IPS-18c (cell line): Measurements from ENCODE around the gene TBL1X.
"Not testable (repeated sequence)": the region's sequence is repeated elsewhere in the genome, so short reads cannot be mapped to it uniquely, and the experiment has no call there.

Source experiments
- H3K4me3 ChIP-seq: 2 replicates; pipeline ENCODE4 v1.7.0; 2013; ENCODE audit warnings: low read depth, mild to moderate bottlenecking, low read length, moderate library complexity; ENCODE audit not compliant: insufficient read depth
- H3K9me3 ChIP-seq: one replicate; pipeline ENCODE4 v1.6.1; 2013; ENCODE audit warnings: mild to moderate bottlenecking, low read length, moderate library complexity; ENCODE audit not compliant: control insufficient read depth, insufficient read depth

Gene TBL1X

GRCh38 chrX:9456250-9457074, 8.4 kb upstream of the TBL1X start:
- H3K9me3 ChIP-seq = peaks cover 2% of the 10 kb centered on the region
- no peak overlapping the region for H3K4me3 ChIP-seq

- not testable (repeated sequence) for H3K9me3 ChIP-seq, H3K4me3 ChIP-seq
Observed at GRCh38 chrX:9458034-9458433, 6.8 kb upstream of the TBL1X start.

- H3K4me3 ChIP-seq = no peak overlapping the region
- peaks cover 2% of the 10 kb centered on the region for H3K9me3 ChIP-seq
Observed at GRCh38 chrX:9458516-9459078, 6.3 kb upstream of the TBL1X start.

GRCh38 chrX:9459186-9459748, 5.6 kb upstream of the TBL1X start:
- no peak overlapping the region for H3K4me3 ChIP-seq
- peaks cover 5% of the 10 kb centered on the region for H3K9me3 ChIP-seq

GRCh38 chrX:9461087-9461486, 3.8 kb upstream of the TBL1X start:
- Histone ChIP-seq H3K4me3 (no peak overlapping the region), H3K9me3 (peaks cover 6% of the 10 kb centered on the region)

- Histone ChIP-seq H3K4me3 (no peak overlapping the region), H3K9me3 (peaks cover 6% of the 10 kb centered on the region)
Observed at GRCh38 chrX:9462456-9462855, 2.4 kb upstream of the TBL1X start.

- peaks cover 8% of the 10 kb centered on the region for H3K9me3 ChIP-seq
- peak overlapping the region; percentile 58 for H3K4me3 ChIP-seq
Observed at GRCh38 chrX:9465380-9466123, 694 bp downstream of the TBL1X start.

GRCh38 chrX:9466124-9466495, 1.3 kb downstream of the TBL1X start:
- H3K4me3 ChIP-seq = peak overlapping the region; percentile 58
- peaks cover 8% of the 10 kb centered on the region for H3K9me3 ChIP-seq

GRCh38 chrX:9466736-9467135, 1.9 kb downstream of the TBL1X start:
- peak overlapping the region; percentile 58; the same call in 1 of the 2 replicates for H3K4me3 ChIP-seq
- peaks cover 8% of the 10 kb centered on the region for H3K9me3 ChIP-seq

GRCh38 chrX:9467146-9467545, 2.3 kb downstream of the TBL1X start:
- H3K4me3 ChIP-seq = no peak overlapping the region; the same call in 1 of the 2 replicates
- H3K9me3 ChIP-seq = peaks cover 8% of the 10 kb centered on the region

- peaks cover 8% of the 10 kb centered on the region for H3K9me3 ChIP-seq
- no peak overlapping the region for H3K4me3 ChIP-seq
Observed at GRCh38 chrX:9467751-9468150, 2.9 kb downstream of the TBL1X start.

GRCh38 chrX:9471571-9471985, 6.7 kb downstream of the TBL1X start:
- H3K9me3 ChIP-seq = peaks cover 2% of the 10 kb centered on the region
- H3K4me3 ChIP-seq = no peak overlapping the region

- peaks cover 7% of the 10 kb centered on the region for H3K9me3 ChIP-seq
- H3K4me3 ChIP-seq = no peak overlapping the region
Observed at GRCh38 chrX:9473708-9474107, 8.8 kb downstream of the TBL1X start.

GRCh38 chrX:9475417-9475816, 10.6 kb downstream of the TBL1X start:
- H3K4me3 ChIP-seq, H3K9me3 ChIP-seq: not testable (repeated sequence)

GRCh38 chrX:9475984-9476383, 11.1 kb downstream of the TBL1X start:
- H3K9me3 ChIP-seq = peaks cover 5% of the 10 kb centered on the region
- H3K4me3 ChIP-seq = no peak overlapping the region

- peaks cover 5% of the 10 kb centered on the region for H3K9me3 ChIP-seq
- no peak overlapping the region for H3K4me3 ChIP-seq
Observed at GRCh38 chrX:9476810-9477575, 12.1 kb downstream of the TBL1X start.

GRCh38 chrX:9482408-9482807, 17.6 kb downstream of the TBL1X start:
- Histone ChIP-seq H3K9me3 (peaks cover 20% of the 10 kb centered on the region), H3K4me3 (no peak overlapping the region)
